Activated CD4-positive, alpha-beta T cell treated with anti-CD3 and anti-CD28 coated beads for 48 hours (primary cell): ENCODE measurements around the gene COMTD1.

Source experiments
- DNase-seq: peaks from one replicate; pipeline ENCODE4 v3.0.0-alpha.2; 2020

The COMTD1 gene

DNA sequence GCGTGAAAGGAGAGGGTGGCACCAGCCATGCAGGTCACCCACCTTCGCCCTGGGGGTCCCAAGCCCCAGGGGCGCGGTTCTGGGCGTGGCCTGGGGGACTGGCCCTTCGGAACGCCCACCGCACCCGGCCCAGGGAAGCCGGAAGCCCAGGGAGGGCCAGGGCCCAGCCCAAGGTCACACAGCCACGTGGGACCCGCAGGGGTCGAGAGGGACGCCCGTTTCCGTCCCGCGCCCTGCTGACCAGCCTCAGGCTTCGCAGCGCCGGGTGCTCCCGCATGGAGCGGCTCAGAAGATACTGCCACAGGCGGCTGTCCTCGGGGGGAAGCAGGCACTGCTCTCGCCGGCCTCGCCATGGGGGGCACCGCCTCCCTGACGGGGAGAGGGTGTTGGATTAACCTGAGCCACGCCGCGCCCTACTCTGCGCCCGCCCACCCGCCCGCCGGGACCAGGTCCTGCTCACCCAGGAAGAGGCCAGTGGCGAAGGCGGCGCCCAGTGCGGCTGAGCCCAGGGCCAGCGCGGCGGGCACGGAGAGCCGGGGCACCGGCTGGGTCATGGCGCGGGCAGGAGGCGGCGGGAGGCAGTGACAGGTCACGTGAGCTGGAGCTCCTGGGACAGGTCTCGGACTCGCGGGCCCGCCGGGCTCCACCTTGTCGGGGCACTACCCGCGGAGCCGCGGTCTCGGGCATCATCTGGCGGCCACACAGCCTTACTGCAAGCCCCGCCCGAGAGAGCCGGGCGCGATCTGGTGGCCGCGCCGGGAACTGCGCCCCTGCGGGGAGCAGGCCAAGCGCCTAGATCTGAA is at the start of gene COMTD1:
Gene COMTD1 (minus strand): TSS at position 583 of the 803 bp plus-strand sequence. CDS start 29 bp downstream, at position 554.
- peak; percentile 97 for DNase-seq

DNA sequence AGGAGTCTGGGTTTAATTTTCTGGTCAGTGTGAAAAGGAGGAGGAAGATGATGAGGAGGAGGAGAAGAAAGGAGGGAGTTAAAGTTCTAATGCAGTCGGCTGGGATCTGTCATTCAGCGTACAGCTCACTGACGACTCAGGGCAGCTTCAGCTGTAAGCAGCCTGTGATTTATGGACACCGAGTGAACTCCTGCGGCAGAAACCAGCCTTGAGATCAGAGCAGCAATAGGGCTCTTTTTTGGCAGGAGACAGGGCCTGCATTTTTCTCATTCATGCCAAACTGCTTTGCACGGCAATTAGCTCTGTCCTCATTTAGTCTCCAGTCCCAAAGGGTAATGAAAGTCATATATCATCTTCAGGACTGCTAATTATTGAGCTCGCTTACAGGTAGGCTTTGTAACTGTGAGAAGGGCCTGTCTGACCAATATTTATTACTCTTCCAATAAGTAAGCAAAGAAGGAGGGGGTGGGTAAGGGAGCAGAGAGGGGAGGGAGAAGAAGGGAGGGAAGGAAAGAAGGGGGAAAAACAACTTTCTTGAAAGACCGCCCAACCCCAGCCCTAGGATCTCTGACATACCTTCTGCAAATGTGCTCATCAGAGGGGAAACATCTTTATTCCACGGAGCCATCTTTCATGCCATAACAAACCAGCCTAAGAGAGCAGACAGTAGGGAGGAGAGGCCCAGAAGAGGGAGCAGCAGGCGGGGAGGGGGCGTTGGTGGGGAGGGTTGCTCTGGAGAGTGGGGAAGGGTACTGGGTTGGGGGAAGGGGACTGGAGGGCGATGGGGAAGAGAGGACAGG is 48.1 kb upstream of the COMTD1 start:
- no peak for DNase-seq

GRCh38 chr10:75283078-75283670 is 47.4 kb upstream of the COMTD1 start:
- DNase-seq: no peak

- no peak for DNase-seq
Observed at GRCh38 chr10:75281974-75282373, 46.2 kb upstream of the COMTD1 start.

DNA sequence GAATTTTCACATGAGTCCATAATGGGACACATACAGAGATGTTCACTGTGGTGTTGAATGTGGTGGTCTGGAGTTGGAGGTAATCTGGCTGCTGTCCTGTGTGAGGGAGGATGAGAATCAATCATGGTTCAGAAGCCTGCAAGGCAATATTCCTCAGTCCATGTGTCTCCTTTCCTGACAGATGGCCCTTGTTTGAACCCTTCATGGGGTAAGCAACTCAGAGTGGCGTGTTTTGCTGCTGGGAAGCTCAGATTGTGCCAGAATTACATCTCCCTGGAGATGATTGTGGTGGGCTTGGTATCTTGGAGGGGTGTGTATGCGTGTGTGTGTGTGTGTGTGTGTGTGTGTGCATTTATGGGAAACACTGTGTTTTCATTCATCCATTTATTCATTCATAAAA is 44.5 kb upstream of the COMTD1 start:
- DNase-seq: no peak

GRCh38 chr10:75276069-75276872 is 40.5 kb upstream of the COMTD1 start:
- DNase-seq: no peak

DNA sequence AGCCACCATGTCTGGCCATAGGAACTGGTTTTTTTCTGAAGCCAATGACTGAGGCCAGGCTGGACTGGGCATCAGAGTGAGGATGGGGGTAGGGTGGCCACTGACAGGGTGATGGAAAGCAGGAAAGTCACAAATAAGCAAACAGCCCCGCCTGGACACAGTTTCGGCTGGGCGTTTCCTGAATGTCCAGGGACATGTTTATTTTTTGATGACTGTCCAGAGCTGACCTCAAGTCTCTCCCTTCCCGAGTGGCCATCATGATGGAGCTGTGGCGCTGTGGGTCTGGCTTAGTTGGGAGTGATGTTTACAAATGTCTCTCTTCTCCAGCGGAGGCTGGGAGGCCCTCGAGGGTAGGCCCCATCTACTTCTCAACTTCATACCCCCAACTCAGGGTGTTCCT is 37.1 kb upstream of the COMTD1 start:
- DNase-seq: no peak

DNA sequence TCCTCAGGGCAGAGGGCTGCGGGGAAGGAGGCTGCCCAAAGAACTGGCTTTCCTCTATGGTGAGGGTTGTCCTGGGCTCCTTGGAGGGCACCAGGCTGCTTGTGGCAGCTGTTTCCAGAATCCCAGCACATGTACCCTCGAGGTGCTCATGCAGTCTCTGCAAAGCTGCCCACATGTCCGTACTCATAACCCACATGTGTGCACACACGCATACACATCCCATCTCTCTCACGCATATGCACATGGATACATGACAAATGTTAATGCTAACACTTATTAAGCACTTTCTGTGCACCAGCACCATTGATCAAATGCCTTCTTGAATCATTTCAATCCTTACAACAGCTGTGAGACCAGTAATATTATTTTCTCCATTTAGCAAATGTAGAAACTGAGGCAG is 36.3 kb upstream of the COMTD1 start:
- no peak for DNase-seq

GRCh38 chr10:75269605-75270004 is 33.8 kb upstream of the COMTD1 start:
- DNase-seq: no peak

- DNase-seq: no peak
Observed at GRCh38 chr10:75266945-75267344, 31.2 kb upstream of the COMTD1 start.

DNA sequence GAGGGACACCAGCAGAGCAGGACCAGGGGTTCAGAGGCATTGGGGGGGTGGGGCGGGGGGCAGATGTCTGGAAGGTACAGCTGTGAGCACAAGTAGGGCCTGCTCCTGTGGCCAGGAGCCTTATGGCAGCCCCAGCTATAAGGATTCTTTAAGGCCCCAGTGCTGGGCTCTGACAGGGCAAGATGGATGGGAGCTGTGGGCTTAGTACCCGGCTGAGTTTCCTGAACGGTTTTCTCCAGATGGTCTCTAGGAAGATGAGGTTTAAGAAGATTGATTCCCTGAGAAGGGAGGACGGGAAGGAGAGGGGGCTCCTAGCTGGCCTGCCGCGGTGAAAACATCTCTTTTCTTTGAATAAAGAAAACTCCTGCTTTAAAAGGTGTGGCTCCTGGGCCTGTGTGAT is 30.1 kb upstream of the COMTD1 start:
- no peak for DNase-seq

- DNase-seq: no peak
Observed at GRCh38 chr10:75263806-75264205, 28.0 kb upstream of the COMTD1 start.

GRCh38 chr10:75261813-75262705 is 26.3 kb upstream of the COMTD1 start:
- DNase-seq: no peak

GRCh38 chr10:75260990-75261389 is 25.2 kb upstream of the COMTD1 start:
- no peak for DNase-seq

DNA sequence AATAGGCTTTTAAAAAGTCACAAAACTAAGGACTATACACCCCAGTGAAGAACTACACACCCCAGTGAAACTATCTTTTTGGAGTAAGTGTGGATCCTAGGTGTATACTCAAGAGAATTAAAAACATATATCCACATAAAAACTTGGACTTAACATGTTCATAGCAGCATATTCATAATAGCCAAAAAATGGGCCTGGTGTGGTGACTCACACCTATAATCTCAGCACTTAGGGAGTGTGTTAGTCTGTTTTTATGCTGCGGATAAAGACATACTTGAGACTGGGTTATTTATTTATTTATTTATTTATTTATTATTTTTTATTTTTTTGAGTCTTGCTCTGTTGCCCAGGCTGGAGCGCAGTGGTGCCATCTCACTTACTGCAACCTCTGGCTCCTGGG is 19.0 kb upstream of the COMTD1 start:
- DNase-seq: no peak

GRCh38 chr10:75253281-75254220 is 17.8 kb upstream of the COMTD1 start:
- DNase-seq: no peak

DNA sequence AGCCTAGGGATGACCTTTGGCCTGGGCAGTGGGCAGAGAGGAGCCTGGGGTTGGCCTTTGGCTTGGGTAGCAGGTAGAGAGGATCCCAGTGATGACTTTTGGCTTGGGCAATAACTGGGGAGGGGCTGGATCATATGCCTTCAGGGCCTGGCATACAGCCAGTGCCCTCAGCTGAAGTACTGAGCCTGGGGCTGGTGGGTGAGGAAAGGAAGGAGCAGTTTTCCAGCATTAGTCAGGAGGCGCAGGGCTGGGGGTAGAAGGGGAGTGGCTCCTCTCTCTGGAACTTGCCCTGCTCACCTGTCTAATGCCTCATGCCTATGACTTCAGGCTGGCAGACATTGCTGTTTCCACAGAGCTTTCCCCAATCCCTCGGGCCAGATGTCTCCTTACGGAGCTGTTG is 15.2 kb upstream of the COMTD1 start:
- DNase-seq: no peak

DNA sequence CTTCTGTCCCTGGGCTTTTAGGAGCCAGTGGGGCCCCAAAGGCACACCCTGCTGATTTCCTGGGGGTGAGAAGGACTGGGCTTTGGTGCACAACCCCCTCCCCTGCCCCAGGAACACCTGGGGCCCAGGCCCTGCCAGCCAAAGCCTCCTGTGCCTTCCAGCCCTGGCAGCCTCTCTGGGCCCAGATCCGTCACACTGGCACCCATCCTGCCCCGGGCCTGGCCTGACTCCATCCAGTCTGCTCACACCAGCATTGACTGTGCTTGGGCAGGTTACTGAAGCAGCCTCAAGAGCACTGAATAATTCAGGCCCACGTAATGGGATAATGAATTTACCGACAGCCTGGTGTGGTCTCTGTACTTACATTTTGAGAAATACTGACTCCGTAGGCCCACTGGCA is 12.0 kb upstream of the COMTD1 start:
- no peak for DNase-seq

DNA sequence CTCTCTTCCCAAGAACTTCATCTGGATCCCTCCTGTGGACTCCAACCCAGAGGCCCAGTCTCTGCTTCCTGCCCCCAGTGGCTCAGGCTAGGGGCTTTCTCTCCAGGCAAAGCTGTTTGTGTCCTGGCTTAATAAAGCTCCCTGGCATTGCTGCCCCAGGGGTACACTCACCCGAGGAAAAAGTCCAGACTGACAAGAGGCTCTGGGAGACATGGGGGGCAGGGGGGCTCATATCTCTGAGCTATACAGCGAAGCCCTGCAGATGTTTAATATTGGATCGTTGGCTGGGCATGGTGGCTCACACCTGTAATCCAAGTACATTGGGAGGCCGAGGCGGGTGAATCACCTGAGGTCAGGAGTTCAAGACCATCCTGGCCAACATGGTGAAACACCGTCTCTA is 10.7 kb upstream of the COMTD1 start:
- no peak for DNase-seq

GRCh38 chr10:75245354-75246250 is 9.8 kb upstream of the COMTD1 start:
- no peak for DNase-seq
